SKM-1 (cell line): Measurements from ENCODE around the gene FMNL3.

Source experiments
- DNase-seq: peaks from one replicate; lab custom pipeline; 2025; ENCODE audit not compliant: unreplicated experiment; lab: John Stamatoyannopoulos, UW

FMNL3 gene

GRCh38 chr12:49680075-49680474 is 27.1 kb downstream of the FMNL3 start:
- no peak for DNase-seq

GRCh38 chr12:49678711-49679110 is 28.5 kb downstream of the FMNL3 start:
- no peak for DNase-seq

GRCh38 chr12:49675137-49675536 is 32.1 kb downstream of the FMNL3 start:
- DNase-seq = no peak

GRCh38 chr12:49674318-49674981 is 32.8 kb downstream of the FMNL3 start:
- no peak for DNase-seq

GRCh38 chr12:49673446-49674317 is 33.5 kb downstream of the FMNL3 start:
- DNase-seq = no peak

GRCh38 chr12:49672301-49673217 is 34.6 kb downstream of the FMNL3 start:
- no peak for DNase-seq

- no peak for DNase-seq
Observed at GRCh38 chr12:49671031-49671765, 36.0 kb downstream of the FMNL3 start.

GRCh38 chr12:49669796-49670195 is 37.4 kb downstream of the FMNL3 start:
- DNase-seq = no peak

GRCh38 chr12:49667325-49668090 is 39.7 kb downstream of the FMNL3 start:
- no peak for DNase-seq

- no peak for DNase-seq
Observed at GRCh38 chr12:49666176-49666575, 41.0 kb downstream of the FMNL3 start.

GRCh38 chr12:49665384-49665783 is 41.8 kb downstream of the FMNL3 start:
- no peak for DNase-seq

GRCh38 chr12:49664591-49665239 is 42.5 kb downstream of the FMNL3 start:
- no peak for DNase-seq

- no peak for DNase-seq
Observed at GRCh38 chr12:49664167-49664566, 43.0 kb downstream of the FMNL3 start.

GRCh38 chr12:49662998-49663843 is 44.0 kb downstream of the FMNL3 start:
- peak; percentile 71 for DNase-seq

GRCh38 chr12:49661746-49662145 is 45.5 kb downstream of the FMNL3 start:
- no peak for DNase-seq

- no peak for DNase-seq
Observed at GRCh38 chr12:49661191-49661590, 46.0 kb downstream of the FMNL3 start.

GRCh38 chr12:49659753-49660152 is 47.5 kb downstream of the FMNL3 start:
- no peak for DNase-seq

- DNase-seq = no peak
Observed at GRCh38 chr12:49658276-49658675, 48.9 kb downstream of the FMNL3 start.
